K562 (cell line): ENCODE results near the gene ACSS1. TPM values are rescaled to one million over a fixed set of nuclear protein-coding genes. Genes with fewer than 3 reads are reported as not detected.

ENCODE experiments used
- ATAC-seq: fragments of 200-7000 bp; cut with Tn5 transposase; 3 replicates; pipeline ENCODE4 v1.9.1; 2020; ENCODE audit warnings: moderate library complexity
- BruUV-seq: library from RNA; stranded (reverse); fragments of 400-500 nt; replicated peaks from 2 replicates; lab custom pipeline; 2021; lab: Mats Ljungman, UMichigan
- CTCF ChIA-PET: fragments of 300-600 bp; formaldehyde crosslinking; extraction: SDS; loops from one replicate; lab custom pipeline; 2021; ENCODE audit warnings: low intra/inter-chr PET ratio; lab: Yijun Ruan, JAX
- POLR2A ChIA-PET: fragments of 300-600, 350-650 bp; sonication (Branson Sonifier 250); formaldehyde crosslinking; extraction: SDS; loops from one replicate; lab custom pipeline; 2021; ENCODE audit warnings: antibody characterized with exemption, inconsistent platforms; lab: Yijun Ruan, JAX
- DNase-seq, 4 experiments: peaks; one replicate each; pipeline versions ENCODE4 v3.0.0 to v3.0.0-alpha.2; 2011 to 2018; ENCODE audit warnings: low spot score in 3 of 4, mixed read lengths in 3 of 4; ENCODE audit errors: extremely low read depth in 1 of 4
- FAIRE-seq: peaks from 2 replicates; lab custom pipeline; 2011; peaks lifted over from hg19 to GRCh38; lab: Jason Lieb, UNC
- H2AFZ ChIP-seq: 2 replicates; pipeline ENCODE4 v1.6.0; 2011; ENCODE audit warnings: low read depth, low read length, control low read depth, inconsistent platforms
- H3K27ac ChIP-seq: fragments of 200-600 bp; 3 replicates; pipeline ENCODE4 v1.8.0; 2011; ENCODE audit warnings: low read depth, mild to moderate bottlenecking, control low read depth, inconsistent platforms, low read length, moderate library complexity, mixed read lengths; ENCODE audit errors: extremely low read depth
- H3K27me3 ChIP-seq, 2 experiments: fragments of 300-600 bp in 1 of 2; 2 replicates in 1 of 2; 3 replicates in 1 of 2; pipeline versions ENCODE4 v1.6.0 to v1.8.0; 2011; ENCODE audit warnings: inconsistent platforms in 2 of 2, low read length in 2 of 2, mild to moderate bottlenecking in 1 of 2, mixed read lengths in 1 of 2, moderate library complexity in 1 of 2; ENCODE audit not compliant: control insufficient read depth in 2 of 2, insufficient read depth in 2 of 2
- H3K36me3 ChIP-seq: fragments of 300-600 bp; 3 replicates; pipeline ENCODE4 v1.8.0; 2011; ENCODE audit warnings: mild to moderate bottlenecking, low read length, inconsistent platforms; ENCODE audit not compliant: control insufficient read depth, insufficient read depth
- H3K4me1 ChIP-seq, 2 experiments: fragments of 200-600 bp in 1 of 2; replicated peaks in 1 of 2; 2 replicates in 1 of 2; 3 replicates in 1 of 2; pipeline versions ENCODE4 v1.5.1 to v1.8.0; 2011; ENCODE audit warnings: inconsistent platforms in 2 of 2, low read length in 2 of 2, mild to moderate bottlenecking in 1 of 2, mixed read lengths in 1 of 2, moderate library complexity in 1 of 2; ENCODE audit not compliant: control insufficient read depth in 2 of 2, insufficient read depth in 2 of 2
- H3K4me2 ChIP-seq: 2 replicates; pipeline ENCODE4 v1.6.1; 2011; ENCODE audit warnings: low read length, control low read depth, inconsistent platforms, mixed read lengths; ENCODE audit not compliant: insufficient read depth
- H3K4me3 ChIP-seq: fragments of 200-600 bp; sonication (generic), shearing (Covaris generic); 2 replicates; pipeline ENCODE4 v1.5.1; 2016; ENCODE audit warnings: control low read depth, inconsistent platforms
- H3K79me2 ChIP-seq: fragments of 200-600 bp; 3 replicates; pipeline ENCODE4 v1.8.0; 2011; ENCODE audit warnings: low read length, inconsistent platforms; ENCODE audit not compliant: control insufficient read depth, insufficient read depth
- H3K9ac ChIP-seq, 2 experiments: 2 replicates each; pipeline versions ENCODE4 v1.6.0 to v1.6.1; 2011; ENCODE audit warnings: low read depth in 2 of 2, low read length in 2 of 2, control low read depth in 1 of 2, inconsistent platforms in 1 of 2, mild to moderate bottlenecking in 1 of 2, mixed read lengths in 1 of 2; ENCODE audit not compliant: insufficient read depth in 1 of 2
- H3K9me1 ChIP-seq: one replicate; pipeline ENCODE4 v1.6.0; 2011; ENCODE audit warnings: inconsistent platforms, mild to moderate bottlenecking, low read length, moderate library complexity; ENCODE audit not compliant: control insufficient read depth, insufficient read depth
- H3K9me3 ChIP-seq: replicated peaks from 2 replicates; pipeline ENCODE4 v1.5.1; 2011; ENCODE audit warnings: low read depth, low read length, inconsistent platforms; ENCODE audit not compliant: control insufficient read depth, insufficient read depth
- H4K20me1 ChIP-seq: replicated peaks from 2 replicates; pipeline ENCODE4 v1.6.1; 2011; ENCODE audit warnings: low read length, inconsistent platforms, mixed read lengths; ENCODE audit not compliant: control insufficient read depth, insufficient read depth
- DACH1 ChIP-seq: fragments of 450-650 bp; IDR thresholded peaks from 2 replicates; pipeline ENCODE4 v1.6.1; 2018; ENCODE audit not compliant: partially characterized antibody
- DEAF1 ChIP-seq: fragments of 450-650 bp; formaldehyde crosslinking; IDR thresholded peaks from 2 replicates; pipeline ENCODE4 v1.4.0; 2020; ENCODE audit warnings: mild to moderate bottlenecking, moderate library complexity
- FOXA3 ChIP-seq, 2 experiments: fragments of 450-650 bp in 1 of 2; sonication (generic) in 1 of 2; formaldehyde crosslinking; IDR thresholded peaks in 1 of 2; conservative IDR thresholded peaks in 1 of 2; 2 replicates each; pipeline versions ENCODE4 v1.4.0 to v1.8.0; 2020 to 2022; ENCODE audit warnings: mild to moderate bottlenecking in 2 of 2, missing genetic modification reagents in 1 of 2
- FOXK2 ChIP-seq, 2 experiments: fragments of 450-650 bp; IDR thresholded peaks in 1 of 2; conservative IDR thresholded peaks in 1 of 2; 2 replicates each; pipeline ENCODE4 v1.6.1; 2016; ENCODE audit warnings: low read depth in 2 of 2, mild to moderate bottlenecking in 1 of 2
- GATA2 ChIP-seq: sonication (generic); formaldehyde crosslinking; IDR thresholded peaks from 2 replicates; pipeline ENCODE4 v1.4.0; 2020; ENCODE audit warnings: mild to moderate bottlenecking, missing genetic modification reagents
- MYBL2 ChIP-seq, 2 experiments: fragments of 450-650 bp in 1 of 2; sonication (generic) in 1 of 2; formaldehyde crosslinking in 1 of 2; IDR thresholded peaks; 2 replicates each; pipeline versions ENCODE4 v1.6.1 to v1.8.1; 2017 to 2022; ENCODE audit warnings: borderline replicate concordance in 1 of 2, inconsistent platforms in 1 of 2, low read depth in 1 of 2, mild to moderate bottlenecking in 1 of 2, missing genetic modification reagents in 1 of 2, moderate library complexity in 1 of 2
- REST ChIP-seq, 2 experiments: fragments of 450-650 bp; formaldehyde crosslinking in 1 of 2; IDR thresholded peaks; 2 replicates each; pipeline versions ENCODE4 v1.4.0 to v1.6.1; 2014 to 2020; ENCODE audit warnings: mild to moderate bottlenecking in 2 of 2, borderline replicate concordance in 1 of 2, low read depth in 1 of 2
- WGBS: fragments of 100-300 bp; shearing (Covaris generic); methylation state at CpG from one replicate; pipeline ENCODE4 v1.1.6; 2016; ENCODE audit warnings: low coverage, mixed read lengths; ENCODE audit not compliant: insufficient coverage; ENCODE audit errors: missing lambda C conversion rate; 5-methylcytosine and 5-hydroxymethylcytosine counted together
- in situ Hi-C: fragments of 300-500 bp; cut with MboI; formaldehyde crosslinking; loops from 4 replicates; pipeline ENCODE4 v1.15.0; 2018; ENCODE audit warnings: inconsistent platforms, mixed read lengths
- intact Hi-C: fragments of 100-400 bp; cut with micrococcal nuclease; formaldehyde crosslinking; loops from 2 replicates; pipeline ENCODE4 v1.14.2; 2022
- polyA plus RNA-seq, 8 experiments: library from polyadenylated mRNA; depleted of rRNA in 4 of 8; stranded (reverse) in 5 of 8; unstranded in 3 of 8; fragments of >200 nt; fragmentation: Nextera tagmentation in 2 of 8; fragmentation: Illumina TruSeq in 1 of 8; extraction: Ambion mirVana in 2 of 8; extraction: Trizol in 1 of 8; gene quantifications; 2 replicates each; pipeline versions ENCODE4 v1.2.1 to v1.2.3, GENCODE V29; 2011 to 2014; ENCODE audit warnings: inconsistent platforms in 1 of 8, missing spikeins in 1 of 8
- total RNA-seq, 7 experiments: library from RNA; depleted of rRNA in 6 of 7; stranded (reverse); fragments of >200 nt in 6 of 7; fragmentation: Illumina TruSeq in 2 of 7; extraction: Trizol in 2 of 7; gene quantifications; 2 replicates each; pipeline versions ENCODE4 v1.2.1 to v1.2.3, GENCODE V29; 2011 to 2021; ENCODE audit warnings: low replicate concordance in 1 of 7

The ACSS1 gene
- total and polyA plus RNA-seq, 9 of the 15 experiments (the other 6 are each of a cell fraction or from before 2014, with no cell fraction given), result 0.07 to 2.1 (median 0.27) TPM; not detected in 3

DNA sequence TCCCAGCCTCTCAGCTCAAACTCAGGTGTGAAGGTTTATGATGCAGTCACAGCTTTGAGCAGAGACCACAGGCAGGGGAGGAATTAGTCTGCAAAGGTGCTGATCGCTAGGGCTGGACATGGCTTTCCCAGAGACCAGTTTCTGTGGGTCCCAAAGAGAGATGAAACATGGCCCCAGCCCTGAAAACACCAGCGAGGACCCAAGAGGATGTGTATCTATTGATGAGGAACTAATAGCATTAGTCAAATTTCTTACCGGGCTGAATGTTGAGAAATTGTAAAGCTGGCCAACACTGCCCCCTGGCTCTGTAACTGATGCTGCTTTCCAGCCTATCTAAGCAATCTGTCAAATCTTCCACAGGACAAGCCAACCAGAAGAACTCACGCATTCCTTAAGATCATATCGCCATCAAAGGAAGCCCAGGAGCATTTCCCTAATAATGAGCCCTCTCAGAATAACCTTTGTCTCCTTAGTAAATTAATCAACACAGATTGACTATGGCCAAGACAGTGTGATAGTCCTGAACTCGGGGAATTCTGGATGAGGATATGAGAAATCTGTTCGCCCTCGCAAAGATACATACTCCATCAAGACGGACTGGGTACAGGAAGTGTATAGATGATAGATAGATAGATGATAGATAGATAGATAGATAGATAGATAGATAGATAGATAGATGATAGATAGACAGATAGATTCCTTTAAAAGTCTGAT is 7.8 kb upstream of the ACSS1 start:
- DNase-seq, result peak; percentile 30 to 43 (median 36)
- Histone ChIP-seq H3K4me1 (no peaks in the 10 kb centered on the region), H2AFZ (no peak overlapping the region), H3K27me3 (peaks cover 0 to 20% of the 10 kb centered on the region in 2 experiments; a peak in 4 of 5 replicates), H3K4me3 (no peak overlapping the region), H3K9ac (no peak overlapping the region), H3K9me3 (no peaks in the 10 kb centered on the region), H3K9me1 (no peaks in the 10 kb centered on the region), H3K36me3 (no peaks in the 10 kb centered on the region), H3K4me2 (no peak overlapping the region), H4K20me1 (no peaks in the 10 kb centered on the region), H3K79me2 (no peaks in the 10 kb centered on the region), H3K27ac (no peak overlapping the region)
- intact Hi-C loops, result loop anchor here (1.0 kb wide), 1 partner anchor 71 kb away; no protein-coding TSS in a partner anchor
- ChIA-PET CTCF (interaction anchor here (0.6 to 4.3 kb wide), 3 partner anchors 67 to 815 kb away, joined by 3 to 34 read pairs (median 5); partner anchors contain the start of gene APMAP), POLR2A (no interaction called here)
- WGBS, result 10% methylated on average over 9 of the region's 9 CpGs
- in situ Hi-C loops, result no loop called here
- peak; percentile 72 for ATAC-seq
- no TSS peak for BruUV-seq
- peak; percentile 81 for FAIRE-seq
- 0 out of 2 replicates have a peak, but pooled peaks have one; percentile 30 for TF ChIP-seq DEAF1
- TF ChIP-seq REST (IDR thresholded peaks at IDR 0.05; ENCODE audit: borderline replicate concordance), result peak; percentile 67; the same call in 1 of the 2 replicates
- no peak for TF ChIP-seq REST (CRISPR knock-in tag; IDR thresholded peaks at IDR 0.05; ENCODE audit: low read depth)
- 0 out of 2 replicates have a peak, but pooled peaks have one; percentile 36 for TF ChIP-seq GATA2 (CRISPR knock-in tag)
- TF ChIP-seq FOXA3 (CRISPR knock-in tag; conservative IDR thresholded peaks at IDR 0.05 in 1 of 2, IDR thresholded peaks at IDR 0.05 in 1 of 2), result no peak
- TF ChIP-seq FOXK2 (conservative IDR thresholded peaks at IDR 0.05 in 1 of 2, IDR thresholded peaks at IDR 0.05 in 1 of 2; ENCODE audit: low read depth in 2 of 2), result no peak
- no peak for TF ChIP-seq MYBL2 (IDR thresholded peaks at IDR 0.05; ENCODE audit: low read depth)
- no peak for TF ChIP-seq MYBL2 (CRISPR knock-in tag; IDR thresholded peaks at IDR 0.05; ENCODE audit: borderline replicate concordance)
- peak; percentile 82 for TF ChIP-seq DACH1
